HG02852 (cell line): ENCODE data around the gene CDH23.

ENCODE experiments used
- ATAC-seq: cut with Tn5 transposase; IDR thresholded peaks from one replicate; pipeline ENCODE4 v1.9.1; 2021; ENCODE audit warnings: mild to moderate bottlenecking, moderate library complexity; ENCODE audit not compliant: unreplicated experiment

The CDH23 gene

DNA sequence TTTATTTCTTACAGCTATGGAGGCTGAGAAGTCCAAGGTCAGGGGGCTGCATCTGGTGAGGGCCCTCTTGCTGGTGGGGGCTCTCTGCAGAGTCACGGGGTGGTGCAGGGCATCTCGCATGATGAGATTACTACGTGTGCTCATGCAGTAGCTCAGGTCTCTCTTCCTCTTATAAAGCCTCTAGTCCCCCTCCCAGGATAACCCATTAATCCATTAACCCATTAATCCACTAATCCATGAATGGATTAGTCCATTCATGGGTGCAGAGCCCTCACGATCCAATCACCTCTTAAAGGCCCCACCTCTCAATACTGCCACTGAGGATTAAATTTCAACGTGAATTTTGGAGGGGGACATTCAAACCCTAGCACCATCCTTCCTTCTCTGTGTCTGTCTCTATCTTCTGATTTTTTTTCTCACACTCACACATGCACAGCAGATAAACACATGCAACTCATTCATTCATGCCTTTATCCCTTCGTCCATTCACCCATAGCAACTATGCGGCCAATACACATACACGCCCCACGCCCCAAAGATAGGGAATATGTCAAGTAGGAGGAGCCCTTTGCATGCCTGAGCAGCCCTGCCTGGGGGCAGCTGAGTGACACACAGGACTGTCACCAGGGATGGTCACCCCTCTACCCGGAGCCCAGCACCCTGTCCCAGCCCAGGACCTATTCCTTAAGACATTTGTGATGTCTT, 236.3 kb downstream of the CDH23 start:
- ATAC-seq = no peak

DNA sequence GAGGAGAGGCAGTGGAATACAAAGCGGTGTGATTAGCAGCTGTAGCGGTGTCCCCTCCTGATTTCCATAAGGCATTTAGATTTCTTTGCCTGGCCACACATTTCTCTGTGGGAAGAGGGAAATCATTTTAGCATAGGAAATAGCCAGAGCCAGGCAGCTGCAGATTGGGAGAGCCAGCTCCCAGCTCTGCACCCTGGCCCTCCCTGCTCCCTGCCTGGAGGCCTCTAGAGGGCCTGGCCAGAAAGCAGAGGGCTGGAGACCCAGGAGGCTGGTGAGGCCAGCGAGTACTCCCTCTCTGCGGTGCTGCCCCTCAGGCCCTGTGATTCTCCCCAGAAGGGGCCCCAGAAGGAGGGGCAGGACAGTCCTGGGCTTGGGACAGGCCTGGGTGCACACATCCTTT, 237.2 kb downstream of the CDH23 start:
- ATAC-seq = no peak

DNA sequence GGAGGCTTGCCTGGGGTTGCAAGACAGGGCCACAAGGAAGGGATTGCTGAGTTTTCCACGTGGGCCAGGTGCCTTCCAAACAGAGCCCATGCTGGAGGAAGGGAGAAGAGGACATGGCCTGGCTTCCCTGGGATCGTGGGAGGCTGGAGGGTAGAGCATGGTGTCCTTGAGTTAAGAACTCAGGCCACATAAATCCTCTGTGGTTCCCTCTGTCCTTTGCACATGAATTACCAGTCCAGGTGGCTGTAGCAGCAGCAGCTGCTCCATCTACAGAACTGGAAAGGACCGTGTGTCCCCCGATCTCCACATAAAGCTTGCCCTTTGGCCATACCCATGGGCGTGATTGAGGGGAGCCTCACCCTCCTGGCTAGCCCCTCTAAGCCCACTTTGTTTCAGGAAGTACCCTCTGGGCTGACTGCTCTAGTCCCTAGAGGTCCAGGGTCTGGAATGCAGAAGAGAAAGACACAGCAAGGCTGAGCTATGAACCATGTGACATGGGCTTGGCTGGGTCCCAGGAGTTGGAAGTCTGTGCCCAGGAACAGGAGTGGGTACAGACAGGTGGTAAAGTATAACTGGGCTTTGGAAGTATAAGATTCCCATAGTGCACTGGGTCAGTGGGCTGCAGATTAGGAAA, 237.9 kb downstream of the CDH23 start:
- ATAC-seq = no peak

DNA sequence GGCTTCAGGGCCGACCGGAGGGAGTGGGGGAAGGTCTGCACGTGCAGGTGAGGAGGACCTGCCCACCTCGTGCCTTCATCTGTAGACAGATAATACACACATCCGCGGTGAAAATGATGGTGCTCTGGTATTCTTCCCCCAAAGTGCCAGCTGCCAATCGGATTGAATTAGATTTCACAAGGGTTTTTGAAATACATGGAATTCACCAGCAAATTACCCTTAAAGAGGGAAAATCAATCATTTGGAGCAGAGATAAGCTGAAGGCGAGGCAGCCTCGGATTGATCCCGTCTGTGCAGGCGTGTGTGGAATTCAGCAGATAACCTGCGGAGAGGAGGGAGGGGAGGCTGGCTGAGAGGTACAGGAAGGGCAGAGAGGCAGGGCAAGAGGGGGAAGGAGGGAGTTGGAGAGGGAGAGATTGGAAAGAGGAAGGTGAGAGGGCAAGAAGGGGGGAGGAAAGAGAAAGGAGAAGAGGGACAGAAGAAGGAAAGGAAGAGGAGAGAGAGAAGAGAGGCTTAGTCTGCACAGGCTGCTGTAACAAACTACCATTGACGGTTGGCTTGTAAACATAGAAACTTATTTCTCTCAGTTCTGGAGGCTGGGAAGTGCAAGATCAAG, 238.6 kb downstream of the CDH23 start:
- ATAC-seq = no peak

DNA sequence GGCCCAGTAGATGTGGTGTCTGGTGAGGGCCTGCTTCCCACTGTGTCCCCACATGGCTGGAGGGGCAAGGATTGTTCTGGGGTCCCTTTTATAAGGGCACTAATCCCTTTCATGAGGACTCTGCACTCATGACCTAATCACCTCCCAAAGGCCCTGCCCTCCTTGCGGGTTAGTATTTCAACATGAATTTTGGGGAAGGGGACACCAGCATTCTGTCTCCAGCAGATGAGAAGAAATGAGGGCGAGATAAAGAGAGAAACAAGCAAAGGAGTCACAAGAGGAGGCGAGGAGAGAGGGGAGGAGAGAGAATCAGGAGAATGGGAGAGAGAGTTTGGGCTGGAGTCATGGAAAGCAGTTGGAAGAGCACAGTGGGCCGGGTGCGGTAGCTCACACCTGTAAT, 239.1 kb downstream of the CDH23 start:
- ATAC-seq = no peak

DNA sequence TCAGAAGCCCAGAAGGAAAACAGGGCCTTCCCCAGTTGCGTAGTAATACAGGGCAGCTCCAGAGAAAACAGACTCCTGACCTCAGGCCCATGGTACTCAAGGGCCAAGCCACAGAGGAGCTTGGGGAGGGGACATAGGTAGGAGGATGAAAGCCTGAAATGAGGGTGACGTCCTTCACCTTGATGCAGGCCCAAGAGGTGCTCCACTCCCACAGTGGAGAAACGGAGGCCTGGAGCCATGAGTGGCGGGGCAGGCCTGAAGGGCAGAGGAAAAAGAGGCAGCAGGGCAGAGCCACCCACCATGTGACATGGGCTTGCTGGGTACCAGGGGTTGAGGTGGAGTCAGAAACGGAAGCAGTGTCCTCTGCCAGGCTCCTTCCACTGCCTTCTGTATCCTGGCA, 239.9 kb downstream of the CDH23 start:
- ATAC-seq = no peak

DNA sequence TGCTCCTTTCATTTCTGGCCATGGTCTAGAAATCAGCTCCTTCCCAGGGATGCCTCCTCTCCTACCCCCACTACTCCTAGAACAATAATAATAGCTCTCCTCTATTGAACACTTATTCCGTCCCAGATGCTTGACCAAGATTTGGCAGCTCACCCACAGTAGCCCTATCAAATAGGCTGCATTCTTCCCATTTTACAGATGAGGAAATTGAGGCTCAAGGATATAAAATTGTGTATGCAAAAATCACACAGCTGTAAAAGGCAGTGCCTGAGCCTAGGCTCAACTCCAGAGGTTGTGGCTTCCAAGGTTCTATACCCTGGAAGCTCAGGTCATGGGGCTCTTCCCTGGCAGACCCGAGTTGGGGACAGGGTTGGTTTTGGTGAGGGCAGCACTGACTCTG, 240.6 kb downstream of the CDH23 start:
- ATAC-seq = no peak

DNA sequence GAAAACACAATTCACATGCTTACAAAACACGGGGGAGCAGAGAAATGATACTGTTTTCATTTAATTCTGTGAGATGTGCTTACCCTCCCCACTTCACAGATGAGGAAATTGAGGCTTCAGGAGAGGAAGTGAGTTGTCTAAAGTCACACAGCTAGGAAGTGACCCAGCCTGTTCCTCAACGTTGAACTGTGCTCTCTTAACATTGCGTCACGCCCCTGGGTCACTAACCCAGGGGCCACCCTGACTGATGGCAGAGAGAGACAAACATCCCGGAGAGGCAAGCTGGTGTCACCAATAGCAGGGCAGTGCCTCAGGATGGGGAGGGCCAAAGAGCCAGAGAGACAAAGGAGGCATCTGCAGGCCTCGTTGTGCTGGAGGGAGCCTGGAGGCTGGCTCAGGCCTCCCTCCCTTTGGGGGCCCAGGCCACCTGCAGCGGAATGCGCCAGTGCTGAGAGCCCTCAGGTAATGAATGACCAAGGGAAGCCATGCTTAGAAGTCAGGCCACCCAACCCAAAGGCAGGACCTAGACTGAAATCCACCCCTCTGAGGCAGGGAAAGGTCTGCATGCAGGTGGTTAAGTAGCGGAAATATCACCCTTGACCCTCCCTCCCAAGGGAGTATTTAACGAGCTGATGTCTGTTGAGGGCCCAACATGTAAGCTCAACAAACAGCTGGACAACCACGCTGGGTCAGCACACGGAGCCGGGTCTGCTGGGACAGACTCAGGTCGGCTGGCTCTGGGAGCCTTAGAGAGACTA, 241.5 kb downstream of the CDH23 start:
- no peak for ATAC-seq

DNA sequence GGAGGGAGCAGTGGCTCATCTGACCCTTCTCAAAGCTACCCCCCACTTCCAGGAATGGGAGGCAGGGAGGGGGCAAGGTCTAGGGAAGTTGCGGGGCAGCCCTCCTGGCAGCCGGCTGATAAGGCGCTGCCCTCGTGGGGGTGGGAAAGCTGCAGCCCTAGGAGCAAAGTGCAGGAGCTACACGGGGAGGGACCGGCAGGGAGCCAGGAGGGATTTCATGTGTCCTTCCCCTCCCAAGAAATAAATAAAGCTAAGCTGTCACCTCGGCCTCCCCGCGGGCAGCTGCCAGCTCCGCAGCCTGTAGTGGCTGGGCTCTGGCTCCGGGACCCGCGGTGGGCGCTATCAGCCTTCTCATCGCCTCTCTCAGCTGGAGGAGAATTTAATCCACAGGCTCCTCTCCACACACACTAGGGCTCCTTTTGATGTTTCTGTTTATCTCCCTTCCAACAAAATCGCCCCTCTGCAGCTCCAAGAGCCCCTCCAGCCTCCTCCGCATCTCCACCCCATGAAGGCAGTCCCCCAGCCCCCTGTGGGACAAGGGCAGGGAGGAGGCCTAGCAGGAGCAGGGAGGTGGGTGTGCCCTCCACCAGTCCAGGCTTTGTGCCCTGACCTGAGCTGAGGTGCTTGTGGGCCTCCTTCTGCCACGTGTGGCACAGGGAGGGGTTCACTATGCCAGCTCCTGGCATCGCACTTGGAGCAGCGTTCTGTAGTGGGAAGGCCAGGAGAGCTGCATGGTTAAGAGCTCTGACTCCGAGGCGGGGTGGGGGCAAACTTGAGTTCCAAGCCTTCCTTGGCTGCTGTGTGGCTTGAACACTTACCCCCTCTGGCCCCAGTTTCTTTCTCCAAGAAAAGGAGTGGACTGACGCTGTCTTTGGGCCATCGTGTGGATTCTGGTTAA, 242.4 kb downstream of the CDH23 start:
- no peak for ATAC-seq

DNA sequence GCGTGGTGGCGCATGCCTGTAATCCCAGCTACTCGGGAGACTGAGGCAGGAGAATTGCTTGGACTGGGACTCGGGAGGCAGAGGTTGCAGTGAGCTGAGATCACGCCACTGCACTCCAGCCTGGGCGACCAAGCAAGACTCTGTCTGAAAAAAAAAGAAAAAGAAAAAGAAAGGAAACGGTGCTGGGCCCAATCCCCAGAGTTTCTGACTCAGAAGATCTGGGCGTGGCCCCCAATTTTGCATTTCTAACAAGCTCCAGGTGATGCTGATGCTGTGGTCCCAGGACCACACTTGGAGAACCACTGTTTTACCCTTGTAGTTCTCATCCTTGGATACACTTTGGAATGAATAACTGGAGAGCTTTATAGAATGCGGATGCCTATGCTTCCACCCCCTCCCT, 243.9 kb downstream of the CDH23 start:
- no peak for ATAC-seq

DNA sequence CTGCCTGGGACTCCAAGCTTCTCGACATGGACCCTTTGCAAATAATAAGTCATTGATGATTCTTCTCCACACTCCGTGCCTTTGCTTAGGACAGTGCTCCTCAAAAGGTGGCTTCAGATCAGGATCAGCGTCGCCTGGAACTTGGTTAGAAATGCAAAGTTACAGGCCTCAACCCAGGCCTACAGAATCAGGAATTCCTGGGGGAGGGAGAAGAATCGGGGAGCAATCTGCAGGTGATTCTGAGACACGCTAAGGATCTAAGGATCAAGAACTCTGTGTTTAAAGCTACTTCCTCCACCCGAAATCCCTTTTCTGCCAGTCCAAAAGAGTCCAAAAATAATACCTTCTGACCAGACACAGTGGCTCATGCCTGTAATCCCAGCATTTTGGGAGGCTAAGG, 244.7 kb downstream of the CDH23 start:
- no peak for ATAC-seq

DNA sequence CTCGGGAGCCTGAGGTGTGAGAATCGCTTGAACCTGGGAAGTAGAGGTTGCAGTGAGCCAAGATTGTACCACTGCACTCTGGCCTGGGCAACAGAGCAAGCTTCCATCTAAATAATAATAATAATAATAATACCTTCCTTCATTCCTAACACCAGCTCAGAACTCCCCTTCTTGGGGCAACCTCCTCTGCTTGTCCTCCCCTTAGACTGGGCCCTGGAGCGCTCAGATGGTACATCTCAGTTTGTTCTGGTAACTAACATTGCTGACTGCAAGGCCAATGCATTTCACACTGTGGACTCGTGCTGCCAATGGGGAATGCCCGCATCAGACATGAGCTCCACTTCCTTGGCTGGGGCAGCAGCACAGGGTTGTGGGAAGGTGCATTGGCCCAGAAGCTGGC, 245.3 kb downstream of the CDH23 start:
- ATAC-seq = no peak

DNA sequence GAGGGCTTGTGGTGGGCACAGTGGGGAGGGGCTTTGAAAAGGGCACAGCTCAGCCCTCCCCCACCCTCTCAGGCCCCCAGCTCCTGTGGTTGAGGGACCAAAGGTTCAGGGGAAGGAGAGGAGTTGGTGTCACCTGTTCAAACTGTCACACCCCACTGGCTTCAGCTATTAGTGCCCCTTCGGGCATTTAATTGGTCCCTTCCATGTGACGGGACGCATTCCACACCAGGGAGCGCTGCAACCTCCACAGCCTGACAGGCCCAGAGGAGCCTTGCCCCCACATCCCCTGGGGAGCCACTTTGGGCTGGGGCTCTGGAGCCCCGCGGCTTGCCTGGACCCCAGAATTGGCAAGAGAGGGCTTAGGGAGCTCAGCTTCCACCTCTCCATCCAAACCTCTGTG, 247.2 kb downstream of the CDH23 start:
- no peak for ATAC-seq

DNA sequence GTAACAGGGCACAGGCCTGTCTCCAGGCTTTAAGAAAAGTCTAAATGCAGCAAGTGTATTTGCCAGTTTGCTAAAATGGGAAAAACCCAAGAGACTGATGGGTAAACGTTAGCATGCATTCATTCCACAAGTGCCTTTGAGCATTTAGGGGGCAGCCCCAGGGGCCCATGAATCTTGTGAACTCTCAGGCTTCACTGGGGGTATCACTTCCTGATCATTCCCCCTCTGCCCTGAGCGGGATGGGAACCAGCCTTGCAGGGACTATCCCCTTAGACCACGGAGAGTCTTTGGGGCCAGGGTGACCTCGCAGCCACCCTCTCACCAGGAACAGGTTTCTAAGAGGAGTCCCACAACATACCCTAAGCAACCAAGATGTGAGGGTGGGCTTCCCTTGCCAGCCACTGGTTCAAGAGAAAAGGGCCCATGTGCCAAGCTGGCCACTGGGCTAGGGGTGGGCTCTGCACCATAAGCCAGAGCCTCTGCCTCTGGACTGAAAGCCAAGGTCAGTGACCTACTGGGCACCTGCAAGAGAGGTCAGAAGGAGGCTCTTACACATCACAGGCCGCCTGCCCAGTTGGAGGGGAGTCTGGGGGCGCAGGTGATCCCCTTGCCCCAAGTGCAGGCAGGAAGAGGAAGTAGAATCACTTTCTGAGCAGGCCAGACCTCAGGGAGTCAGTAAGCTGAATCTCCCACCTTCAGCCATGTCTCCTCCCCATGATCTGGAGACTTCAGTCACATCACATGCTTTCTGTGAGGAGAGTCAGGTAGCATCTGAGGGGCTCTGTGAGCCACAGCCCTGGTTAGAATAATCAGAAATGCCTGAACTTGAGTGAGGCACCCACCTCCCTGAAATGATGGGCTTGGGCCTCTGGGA, 247.8 kb downstream of the CDH23 start:
- ATAC-seq = no peak

DNA sequence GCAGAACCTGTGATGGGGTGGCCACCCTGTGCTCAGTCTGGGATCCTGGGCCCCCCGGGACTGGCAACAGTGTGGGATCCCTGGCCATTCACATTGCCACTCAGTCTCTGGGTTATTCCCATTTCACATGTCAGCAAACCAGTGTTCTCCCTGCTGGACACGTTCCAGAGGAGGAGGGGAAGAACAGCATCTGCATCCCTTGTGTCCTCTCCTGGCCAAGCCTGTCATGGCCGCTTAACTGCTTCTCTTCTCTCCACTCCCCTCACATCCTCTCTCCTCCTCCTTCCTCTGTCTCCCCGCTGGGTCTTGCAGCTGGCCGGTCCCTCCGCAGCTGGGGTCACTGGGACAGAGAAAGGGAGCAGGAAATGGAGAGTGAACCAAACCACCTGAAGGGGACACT, 248.5 kb downstream of the CDH23 start:
- no peak for ATAC-seq

DNA sequence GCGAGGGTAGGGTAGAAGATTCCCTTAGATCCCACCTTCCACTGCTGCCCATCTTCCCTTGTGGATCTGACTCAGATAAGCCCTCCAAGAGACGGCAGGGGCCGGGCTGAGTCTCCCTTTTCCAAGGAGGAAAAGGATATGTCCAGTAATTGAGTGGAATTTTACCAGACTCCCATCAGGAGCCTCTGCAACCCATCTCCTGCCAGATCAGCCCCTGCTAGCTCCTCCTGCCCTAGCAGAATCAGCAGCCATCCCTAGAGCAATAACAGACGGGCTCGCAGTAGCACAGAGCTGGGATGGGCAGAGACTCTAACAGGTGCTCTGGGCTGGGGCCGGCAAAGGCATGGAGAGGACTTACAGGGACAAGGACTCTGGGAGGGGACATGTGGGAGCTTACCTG, 249.3 kb downstream of the CDH23 start:
- ATAC-seq = no peak

DNA sequence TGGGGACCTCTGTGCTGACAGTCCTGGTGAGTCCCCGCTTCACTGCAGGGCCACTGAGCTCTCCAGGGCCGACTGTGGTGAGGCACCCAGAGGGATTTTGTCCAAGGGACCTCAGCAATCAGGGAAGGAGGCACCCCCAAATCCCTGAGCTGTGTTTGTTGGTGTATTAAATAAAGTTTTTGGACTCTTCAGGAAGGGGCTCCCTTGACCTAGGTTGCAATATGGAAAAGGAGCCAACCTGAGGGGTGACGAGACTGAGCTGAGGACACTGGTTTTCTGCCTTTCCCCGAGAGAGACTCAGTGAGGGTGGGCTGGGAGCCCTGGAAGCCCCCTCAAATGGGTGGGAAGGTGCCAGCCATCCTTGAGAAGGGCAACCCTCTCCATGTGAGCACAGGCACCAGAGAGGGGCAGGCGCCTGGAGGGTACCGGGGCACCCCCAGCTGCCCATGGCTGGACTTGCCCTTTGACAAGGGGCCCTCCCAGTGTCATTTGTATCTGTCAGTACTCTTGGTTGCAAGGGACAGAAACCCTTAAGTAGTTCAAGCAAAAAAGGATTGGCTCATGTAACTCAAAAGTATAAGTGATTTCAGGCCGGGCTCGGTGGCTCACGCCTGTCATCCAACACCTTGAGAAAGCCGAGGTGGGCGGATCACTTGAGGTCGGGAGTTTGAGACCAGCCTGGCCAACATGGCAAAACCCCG, 250.0 kb downstream of the CDH23 start:
- ATAC-seq = no peak

DNA sequence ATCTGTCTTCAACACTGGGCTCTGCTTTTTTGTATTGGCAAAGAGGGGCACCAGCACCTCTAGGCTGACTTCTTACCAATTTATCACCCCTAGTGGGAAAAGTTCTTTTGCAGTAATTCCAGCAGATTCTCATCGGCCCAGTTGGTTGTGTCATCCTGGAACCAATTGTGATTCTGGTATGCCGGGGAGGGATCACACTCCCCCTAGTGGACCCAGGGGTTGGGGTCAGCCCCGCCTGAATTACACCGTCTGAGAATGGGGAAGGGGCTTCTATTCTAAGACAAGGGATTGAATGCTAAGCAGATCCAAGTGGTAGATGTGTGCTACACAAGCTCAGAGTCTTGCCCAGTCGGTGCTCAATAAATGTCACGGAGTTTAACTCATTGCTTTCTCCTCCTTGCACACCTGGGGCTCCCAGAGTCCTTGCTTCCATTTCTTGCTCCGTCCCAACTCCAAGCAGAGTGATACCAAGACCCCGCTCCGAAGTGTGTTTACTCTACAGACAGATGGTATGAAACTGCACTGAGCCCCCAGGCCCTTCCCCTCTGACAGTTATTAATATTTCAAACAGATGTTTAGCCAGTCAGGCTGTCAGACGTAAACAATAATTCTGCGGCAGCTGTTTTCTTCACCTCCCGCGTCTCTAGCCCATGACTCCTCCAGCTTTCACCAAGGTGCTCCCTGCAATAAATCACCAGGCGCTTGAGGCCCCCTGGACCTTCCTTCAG, 251.0 kb downstream of the CDH23 start:
- no peak for ATAC-seq
